Frontal cortex (tissue), 4 donors: ENCODE data around the gene CLASP1. TPM values are rescaled to one million over a fixed set of nuclear protein-coding genes. Genes with fewer than 3 reads are reported as not detected.
"Not testable (repeated sequence)": the region's sequence is repeated elsewhere in the genome, so short reads cannot be mapped to it uniquely, and the experiment has no call there.

Source experiments
- DNase-seq, 2 donors: peaks; one replicate each; pipeline ENCODE4 v3.0.0; 2012; ENCODE audit warnings: low spot score in 2 of 2
- FAIRE-seq: peaks from 2 replicates; lab custom pipeline; 2012; peaks lifted over from hg19 to GRCh38; lab: Jason Lieb, UNC
- total RNA-seq: library from RNA; depleted of rRNA; stranded (reverse); fragments of >200 nt; gene quantifications from one replicate; pipeline ENCODE4 v1.2.3, GENCODE V29; 2014
- donor health status: control.
- donor health status: control.
- donor health status: control.

The CLASP1 gene
- total RNA-seq, 1 donor from 2014 or later, result 129 TPM

- FAIRE-seq (no peak), DNase-seq (no peak)
Measured at GRCh38 chr2:121321476-121321875, 327.8 kb downstream of the CLASP1 start.

- FAIRE-seq (no peak), DNase-seq (no peak)
Measured at GRCh38 chr2:121319941-121320340, 329.3 kb downstream of the CLASP1 start.

- DNase-seq (no peak), FAIRE-seq (no peak)
Measured at GRCh38 chr2:121316986-121317385, 332.3 kb downstream of the CLASP1 start.

- not testable (repeated sequence) for FAIRE-seq, DNase-seq
Measured at GRCh38 chr2:121313701-121314100, 335.6 kb downstream of the CLASP1 start.

GRCh38 chr2:121309801-121310200 is 339.5 kb downstream of the CLASP1 start:
- DNase-seq (no peak), FAIRE-seq (no peak)

- FAIRE-seq, result no peak
- no peak for DNase-seq
Measured at GRCh38 chr2:121309323-121309722, 339.9 kb downstream of the CLASP1 start.

GRCh38 chr2:121307048-121307447 is 342.2 kb downstream of the CLASP1 start:
- DNase-seq, result no peak
- FAIRE-seq, result no peak

DNA sequence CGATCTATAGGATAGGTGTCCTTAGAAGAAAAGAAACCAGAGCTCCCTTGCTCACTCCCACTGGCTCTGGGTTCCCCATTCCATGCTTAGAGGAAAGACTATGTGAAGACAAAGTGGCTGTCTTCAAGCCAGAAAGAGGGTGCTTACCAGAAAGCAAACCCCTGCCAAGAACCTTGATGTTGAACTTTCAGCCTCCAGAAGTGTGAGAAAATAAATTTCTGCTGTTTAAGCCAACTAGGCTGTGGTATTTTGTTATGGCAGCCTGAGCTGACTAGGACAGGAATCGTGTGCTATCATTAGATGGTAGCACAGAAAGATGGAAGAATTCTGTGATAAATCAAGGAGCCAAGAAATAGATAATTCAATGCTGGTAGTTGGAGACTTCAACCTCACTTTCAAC is 344.3 kb downstream of the CLASP1 start:
- DNase-seq (no peak), FAIRE-seq (no peak)

GRCh38 chr2:121303531-121304263 is 345.6 kb downstream of the CLASP1 start:
- FAIRE-seq (no peak), DNase-seq (no peak)

- not testable (repeated sequence) for FAIRE-seq, DNase-seq
Measured at GRCh38 chr2:121301190-121301589, 348.1 kb downstream of the CLASP1 start.

DNA sequence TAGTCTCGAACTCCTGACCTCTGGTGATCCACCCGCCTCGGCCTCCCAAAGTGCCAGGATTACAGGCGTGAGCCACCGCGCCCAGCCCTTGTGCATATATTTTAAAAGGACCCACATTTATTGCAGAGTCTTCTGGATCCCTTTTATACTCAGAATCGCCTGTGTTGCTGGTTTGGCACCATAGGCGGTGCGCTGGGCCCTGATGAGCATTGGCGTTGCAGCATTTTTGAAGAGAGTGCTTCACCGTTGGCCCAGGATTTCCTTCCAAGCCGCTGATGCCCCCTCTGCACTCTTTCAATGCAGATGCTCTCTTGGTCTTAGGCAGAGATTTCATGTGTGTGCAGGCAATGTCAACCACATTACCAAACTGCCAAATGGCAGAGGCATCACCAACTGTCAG is 350.8 kb downstream of the CLASP1 start:
- FAIRE-seq (no peak), DNase-seq (no peak)

DNA sequence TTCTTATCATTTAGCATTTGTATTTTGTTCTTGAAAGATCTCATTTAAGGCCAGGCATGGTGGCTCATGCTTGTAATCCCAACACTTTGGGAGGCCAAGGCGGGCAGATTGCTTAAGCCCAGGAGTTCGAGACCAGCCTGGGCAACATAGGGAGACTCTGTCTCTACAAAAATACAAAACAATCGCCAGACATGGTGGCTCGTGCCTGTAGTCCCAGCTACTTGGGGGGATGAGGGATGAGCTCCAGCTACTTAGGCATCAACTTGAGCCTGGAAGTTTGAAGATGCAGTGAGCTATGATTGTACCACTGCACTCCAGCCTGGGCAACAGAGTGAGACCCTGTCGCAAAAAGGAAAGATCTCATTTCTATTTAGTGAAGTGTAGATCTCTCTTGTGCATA is 351.4 kb downstream of the CLASP1 start:
- FAIRE-seq, DNase-seq: not testable (repeated sequence)

DNA sequence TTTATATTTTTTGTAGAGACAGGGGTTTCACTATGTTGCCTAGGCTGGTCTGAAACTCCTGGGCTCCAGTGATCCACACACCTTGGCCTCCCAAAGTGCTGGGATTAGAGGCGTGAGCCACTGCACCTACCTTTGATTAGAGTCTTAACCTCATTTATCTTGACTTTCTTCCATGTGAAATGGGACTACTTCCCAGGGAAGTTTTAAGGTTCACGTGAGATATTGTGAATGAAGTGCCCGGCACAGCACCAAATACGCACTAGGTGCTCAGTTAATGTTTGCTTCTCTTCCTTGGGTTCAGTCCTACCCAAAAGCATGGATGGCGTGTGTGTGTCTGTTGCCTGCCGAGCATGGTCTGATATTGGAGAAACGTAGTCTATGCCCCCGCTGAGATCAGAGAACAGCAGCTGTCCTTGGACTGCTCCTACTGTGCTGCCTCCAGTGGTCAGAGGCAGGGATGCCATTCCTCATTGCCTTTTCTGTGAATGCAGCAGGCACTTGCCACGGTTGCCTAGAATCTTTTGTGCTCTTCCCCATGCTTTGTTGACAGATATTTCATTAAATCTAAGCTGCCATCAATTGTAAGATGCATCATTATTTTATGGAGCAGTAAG is 351.9 kb downstream of the CLASP1 start:
- DNase-seq (peak in 1 of 2 donors; percentile 63), FAIRE-seq (no peak)

DNA sequence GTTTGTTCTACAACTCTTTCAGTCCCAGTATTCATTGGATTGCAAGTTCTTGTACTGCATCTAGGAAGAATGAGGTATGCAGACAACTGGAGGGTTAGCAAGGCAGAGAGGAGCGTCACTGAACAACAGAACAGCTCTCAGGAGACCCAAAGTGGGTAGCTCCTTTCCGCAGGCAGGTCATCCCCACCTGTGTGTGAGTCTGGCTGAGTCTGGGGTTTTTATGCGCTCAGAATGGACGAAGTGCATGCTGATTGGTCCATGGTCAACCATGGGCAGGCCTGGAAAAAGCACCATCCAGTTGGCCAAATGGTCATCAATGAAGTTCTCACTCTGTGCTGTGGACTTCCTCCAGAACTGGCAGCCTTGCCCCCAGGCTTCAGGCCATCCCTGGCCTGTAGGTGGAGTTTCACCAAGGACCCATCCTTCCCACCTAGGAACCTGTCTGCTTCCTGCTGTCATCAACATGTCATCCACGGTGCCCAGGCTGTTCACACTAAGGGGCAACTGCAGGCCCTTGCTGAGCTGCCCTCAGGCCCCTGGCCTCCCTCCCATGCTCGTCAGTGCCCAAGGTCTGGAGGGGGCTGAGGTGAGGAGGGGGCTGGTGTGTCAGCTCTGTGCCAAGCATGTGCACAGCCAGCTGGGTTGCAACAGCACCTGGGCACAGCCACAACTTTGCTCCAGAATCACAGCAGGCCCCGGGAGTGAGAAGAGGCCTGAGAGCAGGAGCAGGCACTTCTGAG is 353.2 kb downstream of the CLASP1 start:
- DNase-seq (no peak), FAIRE-seq (no peak)

- DNase-seq (no peak), FAIRE-seq (no peak)
Measured at GRCh38 chr2:121294881-121295840, 354.1 kb downstream of the CLASP1 start.

GRCh38 chr2:121293450-121294325 is 355.6 kb downstream of the CLASP1 start:
- DNase-seq, result no peak
- FAIRE-seq, result no peak

GRCh38 chr2:121291251-121291580 is 358.0 kb downstream of the CLASP1 start:
- FAIRE-seq (no peak), DNase-seq (no peak)

- FAIRE-seq (no peak), DNase-seq (no peak)
Measured at GRCh38 chr2:121289271-121289670, 360.0 kb downstream of the CLASP1 start.
